Measurements from ENCODE around the gene ATF7IP2. TPM values are rescaled to one million over a fixed set of nuclear protein-coding genes. Genes with fewer than 3 reads are reported as not detected.

Gene ATF7IP2
- total and polyA plus RNA-seq, 4 donors, result 14.3 to 60.4 (median 30.1) TPM

GRCh38 chr16:10352262-10352661 is 33.6 kb upstream of the ATF7IP2 start:
- Histone ChIP-seq H3K4me3 (ENCODE audit: low read depth in 1 of 3, low read length in 3 of 3) (no peak overlapping the region), H3K4me1 (ENCODE audit: control insufficient read depth in 4 of 4, insufficient read depth in 4 of 4, low read length in 3 of 4) (peaks cover 0 to 7% (median 6%) of the 10 kb centered on the region in 4 donors), H3K27ac (ENCODE audit: low read depth in 1 of 2, low read length in 2 of 2) (no peak overlapping the region), H3K36me3 (ENCODE audit: control insufficient read depth in 4 of 4, insufficient read depth in 3 of 4, low read depth in 1 of 4, low read length in 3 of 4) (no peaks in the 10 kb centered on the region), H3K9ac (ENCODE audit: low read depth in 1 of 2, low read length in 2 of 2) (no peak overlapping the region), H3K27me3 (ENCODE audit: control insufficient read depth in 4 of 4, insufficient read depth in 4 of 4, low read length in 3 of 4) (no peaks in the 10 kb centered on the region), H3K9me3 (ENCODE audit: control insufficient read depth in 4 of 4, low read length in 3 of 4) (peaks cover 0 to 4% (median 0%) of the 10 kb centered on the region in 4 donors)
- no peak for DNase-seq (ENCODE audit: low spot score)
- no peak for TF ChIP-seq SP1 (IDR thresholded peaks at IDR 0.05)
- TF ChIP-seq HNF4A (conservative IDR thresholded peaks at IDR 0.05), result peak in 1 of 2 donors; percentile 70
- TF ChIP-seq NR2F2 (IDR thresholded peaks at IDR 0.05), result no peak
- TF ChIP-seq HNF4G (IDR thresholded peaks at IDR 0.05), result no peak
- TF ChIP-seq RAD21 (IDR thresholded peaks at IDR 0.05), result peak in 1 of 2 donors; percentile 23
- TF ChIP-seq YY1 (IDR thresholded peaks at IDR 0.05), result peak; percentile 17
- TF ChIP-seq EGR1 (IDR thresholded peaks at IDR 0.05; ENCODE audit: low read depth in 2 of 2), result no peak
- no peak for TF ChIP-seq ATF3 (IDR thresholded peaks at IDR 0.05)
- TF ChIP-seq GABPA (IDR thresholded peaks at IDR 0.05 in 1 of 2, conservative IDR thresholded peaks at IDR 0.05 in 1 of 2), result no peak
- TF ChIP-seq FOXA2 (IDR thresholded peaks at IDR 0.05), result peak; percentile 16
- TF ChIP-seq, protein P1, sequence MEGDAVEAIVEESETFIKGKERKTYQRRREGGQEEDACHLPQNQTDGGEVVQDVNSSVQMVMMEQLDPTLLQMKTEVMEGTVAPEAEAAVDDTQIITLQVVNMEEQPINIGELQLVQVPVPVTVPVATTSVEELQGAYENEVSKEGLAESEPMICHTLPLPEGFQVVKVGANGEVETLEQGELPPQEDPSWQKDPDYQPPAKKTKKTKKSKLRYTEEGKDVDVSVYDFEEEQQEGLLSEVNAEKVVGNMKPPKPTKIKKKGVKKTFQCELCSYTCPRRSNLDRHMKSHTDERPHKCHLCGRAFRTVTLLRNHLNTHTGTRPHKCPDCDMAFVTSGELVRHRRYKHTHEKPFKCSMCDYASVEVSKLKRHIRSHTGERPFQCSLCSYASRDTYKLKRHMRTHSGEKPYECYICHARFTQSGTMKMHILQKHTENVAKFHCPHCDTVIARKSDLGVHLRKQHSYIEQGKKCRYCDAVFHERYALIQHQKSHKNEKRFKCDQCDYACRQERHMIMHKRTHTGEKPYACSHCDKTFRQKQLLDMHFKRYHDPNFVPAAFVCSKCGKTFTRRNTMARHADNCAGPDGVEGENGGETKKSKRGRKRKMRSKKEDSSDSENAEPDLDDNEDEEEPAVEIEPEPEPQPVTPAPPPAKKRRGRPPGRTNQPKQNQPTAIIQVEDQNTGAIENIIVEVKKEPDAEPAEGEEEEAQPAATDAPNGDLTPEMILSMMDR (IDR thresholded peaks at IDR 0.05; ENCODE audit: low read depth, low read length, missing input control), result no peak
- TF ChIP-seq ZBTB33 (IDR thresholded peaks at IDR 0.05), result peak; percentile 43
- TF ChIP-seq JUND (IDR thresholded peaks at IDR 0.05), result peak in 1 of 2 donors; percentile 62
- TF ChIP-seq MAX (IDR thresholded peaks at IDR 0.05), result peak; percentile 17
- peak; percentile 64 to 96 for TF ChIP-seq RXRA (IDR thresholded peaks at IDR 0.05)
- TF ChIP-seq, protein P2, sequence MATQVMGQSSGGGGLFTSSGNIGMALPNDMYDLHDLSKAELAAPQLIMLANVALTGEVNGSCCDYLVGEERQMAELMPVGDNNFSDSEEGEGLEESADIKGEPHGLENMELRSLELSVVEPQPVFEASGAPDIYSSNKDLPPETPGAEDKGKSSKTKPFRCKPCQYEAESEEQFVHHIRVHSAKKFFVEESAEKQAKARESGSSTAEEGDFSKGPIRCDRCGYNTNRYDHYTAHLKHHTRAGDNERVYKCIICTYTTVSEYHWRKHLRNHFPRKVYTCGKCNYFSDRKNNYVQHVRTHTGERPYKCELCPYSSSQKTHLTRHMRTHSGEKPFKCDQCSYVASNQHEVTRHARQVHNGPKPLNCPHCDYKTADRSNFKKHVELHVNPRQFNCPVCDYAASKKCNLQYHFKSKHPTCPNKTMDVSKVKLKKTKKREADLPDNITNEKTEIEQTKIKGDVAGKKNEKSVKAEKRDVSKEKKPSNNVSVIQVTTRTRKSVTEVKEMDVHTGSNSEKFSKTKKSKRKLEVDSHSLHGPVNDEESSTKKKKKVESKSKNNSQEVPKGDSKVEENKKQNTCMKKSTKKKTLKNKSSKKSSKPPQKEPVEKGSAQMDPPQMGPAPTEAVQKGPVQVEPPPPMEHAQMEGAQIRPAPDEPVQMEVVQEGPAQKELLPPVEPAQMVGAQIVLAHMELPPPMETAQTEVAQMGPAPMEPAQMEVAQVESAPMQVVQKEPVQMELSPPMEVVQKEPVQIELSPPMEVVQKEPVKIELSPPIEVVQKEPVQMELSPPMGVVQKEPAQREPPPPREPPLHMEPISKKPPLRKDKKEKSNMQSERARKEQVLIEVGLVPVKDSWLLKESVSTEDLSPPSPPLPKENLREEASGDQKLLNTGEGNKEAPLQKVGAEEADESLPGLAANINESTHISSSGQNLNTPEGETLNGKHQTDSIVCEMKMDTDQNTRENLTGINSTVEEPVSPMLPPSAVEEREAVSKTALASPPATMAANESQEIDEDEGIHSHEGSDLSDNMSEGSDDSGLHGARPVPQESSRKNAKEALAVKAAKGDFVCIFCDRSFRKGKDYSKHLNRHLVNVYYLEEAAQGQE (IDR thresholded peaks at IDR 0.05), result no peak
- no peak for TF ChIP-seq FOXA1 (IDR thresholded peaks at IDR 0.05)
- TF ChIP-seq TAF1 (conservative IDR thresholded peaks at IDR 0.05), result no peak
- 40% methylated on average over 2 of the region's 2 CpGs for WGBS
